GM12872 (cell line): ENCODE measurements around the gene TUNAR.

Experiments used
- TF ChIP-seq, protein P1 (sequence below): IDR thresholded peaks from 3 replicates; pipeline ENCODE4 v1.5.1; 2011; ENCODE audit warnings: low read depth, mild to moderate bottlenecking, low read length, moderate library complexity; ENCODE audit not compliant: insufficient read depth

Gene TUNAR

DNA sequence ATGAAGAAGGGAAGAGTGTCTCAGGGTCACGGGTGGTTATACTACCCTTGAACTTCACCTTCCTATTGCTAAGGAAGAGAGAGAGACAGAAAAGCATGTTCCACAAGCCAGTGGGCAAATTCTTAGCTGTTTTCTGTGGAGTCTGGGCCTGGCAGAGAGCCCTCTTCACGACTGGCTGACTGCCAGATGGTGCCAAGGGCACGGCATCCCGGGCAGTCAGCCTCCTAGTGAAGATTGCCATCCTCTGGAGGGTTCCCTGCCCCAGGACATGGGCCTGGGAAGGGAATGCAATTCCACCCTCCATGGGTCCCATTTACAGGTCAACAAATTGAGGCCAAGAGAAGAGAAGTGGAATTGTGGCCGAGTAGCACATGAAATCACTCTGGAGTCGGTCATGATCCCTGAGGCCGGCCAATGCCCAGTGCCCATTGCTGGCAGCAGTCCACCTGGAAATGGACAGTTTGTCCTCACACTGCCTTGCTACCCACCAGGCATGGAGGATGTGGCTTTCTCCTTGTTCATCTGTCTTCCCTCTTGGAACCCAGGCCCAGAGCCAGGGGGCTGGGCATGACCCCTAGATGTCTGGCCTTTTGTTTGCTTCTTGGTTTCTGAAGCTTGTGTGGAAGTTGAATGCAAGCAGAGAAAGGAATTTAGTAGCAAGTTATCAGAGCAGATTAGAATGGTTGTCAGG lies 9.9 kb downstream of the TUNAR start:
- TF ChIP-seq, protein P1, sequence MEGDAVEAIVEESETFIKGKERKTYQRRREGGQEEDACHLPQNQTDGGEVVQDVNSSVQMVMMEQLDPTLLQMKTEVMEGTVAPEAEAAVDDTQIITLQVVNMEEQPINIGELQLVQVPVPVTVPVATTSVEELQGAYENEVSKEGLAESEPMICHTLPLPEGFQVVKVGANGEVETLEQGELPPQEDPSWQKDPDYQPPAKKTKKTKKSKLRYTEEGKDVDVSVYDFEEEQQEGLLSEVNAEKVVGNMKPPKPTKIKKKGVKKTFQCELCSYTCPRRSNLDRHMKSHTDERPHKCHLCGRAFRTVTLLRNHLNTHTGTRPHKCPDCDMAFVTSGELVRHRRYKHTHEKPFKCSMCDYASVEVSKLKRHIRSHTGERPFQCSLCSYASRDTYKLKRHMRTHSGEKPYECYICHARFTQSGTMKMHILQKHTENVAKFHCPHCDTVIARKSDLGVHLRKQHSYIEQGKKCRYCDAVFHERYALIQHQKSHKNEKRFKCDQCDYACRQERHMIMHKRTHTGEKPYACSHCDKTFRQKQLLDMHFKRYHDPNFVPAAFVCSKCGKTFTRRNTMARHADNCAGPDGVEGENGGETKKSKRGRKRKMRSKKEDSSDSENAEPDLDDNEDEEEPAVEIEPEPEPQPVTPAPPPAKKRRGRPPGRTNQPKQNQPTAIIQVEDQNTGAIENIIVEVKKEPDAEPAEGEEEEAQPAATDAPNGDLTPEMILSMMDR, result no peak

DNA sequence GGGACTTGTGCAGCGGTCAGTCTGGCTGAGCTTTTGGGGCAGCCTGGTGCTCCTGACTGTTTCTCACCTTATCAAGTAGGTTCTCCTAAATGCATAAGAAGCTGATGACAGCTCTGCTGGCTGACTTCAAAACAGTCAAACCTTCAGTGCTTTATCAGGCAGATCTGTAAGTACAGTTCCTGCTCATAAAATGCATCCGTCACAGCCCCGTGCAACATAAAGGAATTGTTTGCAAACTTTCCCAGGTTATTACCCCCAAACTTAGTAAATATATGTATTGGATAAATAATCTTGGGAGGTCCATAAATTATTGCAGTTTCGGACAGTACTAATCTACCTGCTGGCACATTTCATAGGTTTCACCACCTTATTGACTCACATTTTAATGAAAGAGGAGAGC lies 10.7 kb downstream of the TUNAR start:
- TF ChIP-seq, protein P1, result no peak

DNA sequence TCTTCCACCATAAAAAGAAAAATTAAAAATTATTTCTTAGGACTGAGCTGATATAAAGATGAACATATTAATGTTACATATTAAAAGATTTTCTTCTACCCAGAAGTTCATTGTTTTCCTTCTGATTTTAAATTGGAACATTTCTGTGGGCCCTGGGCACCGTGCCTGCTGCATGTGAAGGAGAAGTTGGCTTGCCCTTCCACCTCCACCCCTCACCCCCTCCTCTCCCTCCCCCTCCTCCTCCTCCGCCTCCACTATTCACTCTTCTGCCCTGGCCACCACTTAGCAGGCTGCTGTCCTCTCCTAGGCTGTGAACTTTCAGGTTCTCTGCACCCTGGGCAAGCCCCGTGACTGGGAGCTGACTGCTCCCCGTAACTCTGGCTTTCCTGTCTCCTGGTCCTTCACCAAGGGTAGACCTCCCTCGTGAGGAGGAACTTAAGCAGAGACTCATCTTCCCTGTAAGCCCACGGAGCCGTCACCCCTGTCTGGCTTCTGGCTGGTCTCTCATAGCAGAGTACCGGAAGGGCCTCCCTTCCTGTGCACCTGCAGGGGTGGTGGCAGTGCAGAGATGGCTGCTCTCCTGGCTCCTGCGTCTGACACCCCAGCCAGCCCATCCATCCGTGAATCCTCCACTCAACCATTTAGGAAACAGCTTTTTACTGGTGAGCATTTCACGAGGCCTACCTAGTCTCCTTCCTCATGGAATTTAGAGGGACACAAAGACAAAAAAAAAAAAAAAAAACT lies 12.8 kb downstream of the TUNAR start:
- TF ChIP-seq, protein P1, result no peak

DNA sequence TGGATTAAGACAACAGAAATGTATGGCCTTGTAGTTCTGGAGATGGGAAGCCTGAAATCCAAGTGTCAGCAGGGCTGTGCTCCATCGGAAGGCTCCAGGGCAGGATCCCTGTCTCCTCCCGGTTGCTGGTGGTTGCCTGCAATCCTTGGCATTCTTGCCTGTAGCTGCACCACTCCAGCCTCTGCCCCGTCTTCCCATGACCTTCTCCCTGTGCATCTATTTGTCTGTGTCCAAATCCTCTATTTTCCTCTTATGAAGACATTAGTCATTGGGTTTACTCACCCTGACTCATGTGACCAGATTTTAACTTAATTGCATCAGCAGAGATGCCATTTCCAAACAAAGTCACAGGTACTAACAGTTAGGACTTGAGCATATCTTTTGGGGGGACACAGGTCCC lies 15.1 kb downstream of the TUNAR start:
- TF ChIP-seq, protein P1, result no peak

DNA sequence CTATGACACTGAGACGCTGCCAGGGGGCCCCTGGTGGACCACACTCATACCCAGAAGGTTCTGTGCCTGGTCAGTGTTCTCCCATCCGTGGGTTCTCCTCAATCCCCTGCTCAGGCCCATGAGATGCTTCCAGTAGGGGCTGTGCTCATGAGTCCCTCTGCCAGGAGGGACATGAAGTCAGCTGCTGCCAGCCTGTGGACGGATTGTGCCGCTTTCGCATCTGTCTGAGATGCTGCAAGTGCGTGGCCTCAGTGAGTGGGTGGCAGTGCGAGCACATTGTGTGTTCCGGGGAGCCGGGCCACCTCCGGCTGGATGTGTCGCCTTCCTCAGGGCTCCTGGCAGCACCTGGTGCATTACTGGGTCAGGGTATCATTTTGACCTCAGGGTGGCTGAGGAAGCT lies 15.5 kb downstream of the TUNAR start:
- TF ChIP-seq, protein P1, result no peak

DNA sequence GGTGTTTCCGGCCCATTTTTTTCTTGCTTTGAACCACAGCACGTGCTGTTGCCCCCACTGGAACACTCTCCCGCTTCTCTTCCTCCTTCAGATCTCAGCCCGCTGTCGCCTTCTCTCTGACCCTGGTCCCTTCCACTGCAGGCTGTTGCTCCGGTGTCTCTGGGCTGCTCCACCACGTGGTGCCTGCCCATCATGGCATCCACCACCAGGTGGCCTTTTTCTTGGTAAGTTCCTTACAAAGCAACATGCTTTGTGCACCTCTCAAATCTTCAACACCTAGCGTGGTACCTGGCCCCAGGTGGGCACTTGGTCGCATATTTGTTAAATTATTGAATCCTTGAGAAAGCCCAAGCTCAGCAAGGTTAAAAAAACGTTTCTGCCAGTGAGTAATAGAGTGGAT lies 19.1 kb downstream of the TUNAR start:
- TF ChIP-seq, protein P1, result peak; percentile 70

DNA sequence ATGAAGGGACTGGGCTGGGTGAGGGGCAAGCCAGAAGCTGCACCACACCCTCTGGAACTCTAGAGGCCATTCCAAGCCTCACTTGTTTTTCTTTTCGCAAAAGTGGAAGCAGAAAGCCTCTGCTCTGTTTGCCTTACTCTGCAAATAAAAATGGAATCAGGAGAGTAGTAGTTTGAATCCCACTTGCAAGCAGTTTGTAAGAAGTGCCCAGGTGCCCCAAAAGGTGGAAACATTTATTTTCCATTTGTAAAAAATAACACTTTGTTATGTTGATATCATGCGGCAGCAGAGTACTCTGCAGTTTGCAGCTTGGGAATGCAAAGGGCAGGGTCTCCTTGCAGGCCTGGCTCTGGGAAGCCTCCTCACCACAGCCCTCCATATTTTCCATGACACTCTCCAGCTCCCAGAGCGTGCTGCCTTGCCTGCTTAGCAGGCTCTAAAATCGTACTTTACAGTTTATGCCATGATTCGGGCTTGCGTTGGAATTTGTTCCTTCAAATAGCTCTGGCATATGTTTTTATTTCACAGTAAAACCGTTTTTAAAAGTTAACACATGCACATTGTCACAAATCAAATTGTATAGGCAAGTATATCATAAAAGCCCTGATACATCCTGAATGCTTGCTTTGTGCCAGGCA lies 20.0 kb downstream of the TUNAR start:
- TF ChIP-seq, protein P1, result no peak
